ENCODE results near the gene TOMM34. TPM values are rescaled to one million over a fixed set of nuclear protein-coding genes. Genes with fewer than 3 reads are reported as not detected.

TOMM34 gene
- total RNA-seq, 1 donor from 2014 or later: 24.8 TPM

GRCh38 chr20:44932916-44933315 is 27.3 kb downstream of the TOMM34 start:
- DNase-seq (ENCODE audit: low read depth): no peak

GRCh38 chr20:44931911-44932310 is 28.3 kb downstream of the TOMM34 start:
- no peak for DNase-seq (ENCODE audit: low read depth)

GRCh38 chr20:44930517-44931168 is 29.6 kb downstream of the TOMM34 start:
- no peak for DNase-seq (ENCODE audit: low read depth)

- no peak for DNase-seq (ENCODE audit: low read depth)
Measured at GRCh38 chr20:44928595-44928994, 31.6 kb downstream of the TOMM34 start.

GRCh38 chr20:44924541-44924940 is 35.7 kb downstream of the TOMM34 start:
- no peak for DNase-seq (ENCODE audit: low read depth)

DNA sequence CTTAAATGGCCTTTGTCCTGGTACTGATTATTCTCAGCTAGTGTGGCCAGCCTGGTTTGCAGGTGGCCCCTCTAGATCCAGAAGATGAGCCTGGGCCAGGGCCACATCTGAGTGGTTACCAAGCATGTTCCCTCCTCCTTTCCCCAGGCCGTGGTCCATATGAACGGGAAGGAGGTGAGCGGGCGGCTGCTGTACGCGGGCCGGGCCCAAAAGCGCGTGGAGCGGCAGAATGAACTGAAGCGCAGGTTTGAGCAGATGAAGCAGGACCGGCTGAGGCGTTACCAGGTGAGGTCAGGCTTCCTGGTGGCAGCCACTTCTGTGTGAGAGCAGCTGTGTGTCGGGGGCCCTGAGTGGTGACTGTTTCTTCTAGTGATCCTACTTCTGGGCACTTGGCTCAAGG is 38.8 kb downstream of the TOMM34 start:
- no peak for DNase-seq (ENCODE audit: low read depth)

GRCh38 chr20:44918761-44919160 is 41.4 kb downstream of the TOMM34 start:
- no peak for DNase-seq (ENCODE audit: low read depth)

DNA sequence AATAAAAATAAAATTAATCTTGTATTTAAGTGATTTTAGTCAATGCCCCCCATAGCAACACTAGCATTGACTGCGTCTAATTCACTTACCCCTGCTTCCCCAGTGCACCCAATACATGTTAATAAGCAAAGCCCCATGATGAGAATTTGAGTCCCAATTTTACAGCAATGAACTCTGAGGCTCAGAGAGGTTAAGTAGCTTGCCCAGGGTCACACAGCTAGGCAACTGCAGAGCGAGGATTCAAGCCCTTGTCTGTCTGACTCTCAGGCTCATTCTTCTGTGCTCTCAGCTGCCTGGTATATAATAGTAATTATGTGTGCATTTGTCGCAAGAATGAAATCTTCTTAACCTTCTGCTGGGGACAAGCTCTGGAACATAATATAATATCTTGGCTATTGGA is 41.9 kb downstream of the TOMM34 start:
- no peak for DNase-seq (ENCODE audit: low read depth)

DNA sequence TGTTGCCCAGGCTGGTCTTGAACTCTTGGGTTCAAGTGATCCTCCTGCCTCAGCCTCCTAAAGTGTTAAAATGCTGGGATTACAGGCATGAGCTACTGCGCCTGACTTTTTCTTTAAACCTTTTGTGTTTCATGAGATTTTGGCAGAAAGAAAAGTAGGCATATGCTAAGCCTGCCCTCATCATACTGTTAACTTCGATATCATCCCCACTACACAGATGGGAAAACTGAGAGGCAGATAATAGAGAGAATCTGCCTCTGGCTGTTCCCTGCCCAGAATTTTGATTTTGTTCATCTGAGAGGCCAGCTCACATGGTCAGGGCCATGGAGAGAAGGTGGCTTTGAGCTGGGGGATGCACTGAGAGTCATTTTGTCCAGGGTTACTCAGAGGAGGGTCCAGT is 42.8 kb downstream of the TOMM34 start:
- no peak for DNase-seq (ENCODE audit: low read depth)

- DNase-seq (ENCODE audit: low read depth): no peak
Measured at GRCh38 chr20:44916586-44916985, 43.6 kb downstream of the TOMM34 start.

GRCh38 chr20:44914924-44915323 is 45.3 kb downstream of the TOMM34 start:
- no peak for DNase-seq (ENCODE audit: low read depth)

GRCh38 chr20:44912189-44912588 is 48.0 kb downstream of the TOMM34 start:
- no peak for DNase-seq (ENCODE audit: low read depth)

DNA sequence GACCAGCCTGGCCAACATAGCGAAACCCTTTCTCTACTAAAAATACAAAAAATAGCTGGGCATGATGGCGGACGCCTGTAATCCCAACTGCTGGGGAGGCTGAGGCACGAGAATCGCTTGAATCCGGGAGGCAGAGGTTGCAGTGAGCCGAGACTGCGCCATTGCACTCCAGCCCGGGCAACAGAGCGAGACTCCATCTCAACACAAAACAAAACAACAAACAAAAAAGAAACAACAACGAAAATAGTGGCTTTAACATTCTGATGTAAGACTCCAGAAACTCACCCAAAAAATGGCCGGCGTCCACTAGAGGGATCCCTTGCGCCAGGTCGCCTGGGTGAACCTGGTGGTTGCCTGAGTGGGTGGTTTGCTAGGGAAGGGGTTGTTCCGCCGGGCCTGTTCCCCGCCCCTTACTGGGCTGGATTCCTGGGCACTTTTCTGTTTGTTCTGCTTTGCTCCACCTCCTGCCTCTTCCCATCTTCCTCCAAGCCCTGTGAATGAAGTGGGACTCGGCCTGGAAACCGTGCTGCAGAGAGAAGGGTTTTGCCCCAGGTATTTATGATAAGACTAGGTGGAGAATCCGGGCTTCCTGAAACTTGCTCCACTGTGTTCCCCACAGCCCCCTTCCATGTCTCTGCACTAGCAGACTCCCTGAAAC is 48.8 kb downstream of the TOMM34 start:
- DNase-seq (ENCODE audit: low read depth): peak; percentile 75

DNA sequence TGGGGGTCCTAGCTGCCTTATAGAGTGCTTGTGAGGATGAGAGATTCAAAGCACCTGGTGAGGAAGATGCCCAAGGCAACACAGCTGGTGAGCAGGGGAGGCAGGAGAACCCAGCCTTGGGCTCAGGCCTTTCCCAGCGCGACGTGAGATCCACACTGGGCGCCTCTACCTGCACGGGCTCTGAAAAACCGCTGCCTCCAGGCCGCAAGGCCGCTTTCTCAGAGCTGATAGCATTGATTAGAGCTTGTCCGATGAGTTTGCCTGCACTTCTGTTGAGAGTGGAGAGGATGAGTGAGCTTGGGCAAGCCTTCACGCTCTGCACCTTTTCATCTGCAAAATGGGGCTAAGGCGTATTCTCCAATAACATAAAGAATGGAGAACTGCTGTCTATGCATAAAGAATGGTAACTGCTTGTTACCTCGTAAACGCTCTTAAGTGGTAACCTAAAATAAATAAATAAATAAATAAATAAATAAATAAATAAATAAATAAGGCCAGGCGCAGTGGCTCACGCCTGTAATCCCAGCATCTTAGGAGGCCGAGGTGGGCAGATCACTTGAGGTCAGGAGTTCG is 49.4 kb downstream of the TOMM34 start:
- no peak for DNase-seq (ENCODE audit: low read depth)

DNA sequence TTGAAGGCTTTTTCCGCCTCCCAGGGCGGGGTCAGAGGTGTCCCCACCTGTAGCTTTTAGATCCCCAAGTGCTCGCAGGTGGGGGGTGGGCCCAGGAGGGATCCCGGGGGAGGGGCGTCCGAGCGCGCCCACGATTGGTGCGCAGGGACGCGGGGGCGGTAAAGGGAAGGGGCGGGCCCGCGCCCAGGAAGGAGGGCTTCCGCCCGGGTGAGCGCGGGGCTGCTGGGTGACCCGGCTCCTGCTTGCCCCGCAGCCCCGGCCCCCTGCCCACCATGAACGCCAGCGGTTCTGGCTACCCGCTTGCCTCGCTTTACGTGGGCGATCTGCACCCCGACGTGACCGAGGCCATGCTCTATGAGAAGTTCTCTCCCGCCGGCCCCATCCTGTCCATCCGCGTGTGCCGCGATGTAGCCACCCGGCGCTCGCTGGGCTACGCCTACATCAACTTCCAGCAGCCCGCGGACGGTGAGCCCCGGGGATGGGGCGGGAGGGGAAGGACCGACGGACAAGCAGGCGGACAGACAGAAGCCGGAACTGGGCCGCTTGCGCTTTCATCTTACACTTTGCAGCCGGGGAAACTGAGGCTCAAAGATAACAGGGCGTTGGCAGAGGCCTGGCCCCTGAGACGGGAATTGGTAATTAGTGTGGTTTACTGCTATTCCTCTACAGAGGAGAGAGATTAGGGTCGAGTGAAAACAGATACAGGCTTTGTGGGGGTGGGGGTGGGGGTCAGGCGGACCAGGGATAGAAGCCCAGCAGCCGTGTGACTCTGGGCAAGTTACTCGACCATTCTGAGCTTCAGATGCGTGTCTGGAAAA is 50.1 kb downstream of the TOMM34 start, which contains the start of gene PABPC1L:
Gene PABPC1L, plus strand, starts transcription at position 189 of the 818 bp plus-strand sequence. Its CDS starts 84 bp downstream, at position 273.
- DNase-seq (ENCODE audit: low read depth): peak; percentile 28

DNA sequence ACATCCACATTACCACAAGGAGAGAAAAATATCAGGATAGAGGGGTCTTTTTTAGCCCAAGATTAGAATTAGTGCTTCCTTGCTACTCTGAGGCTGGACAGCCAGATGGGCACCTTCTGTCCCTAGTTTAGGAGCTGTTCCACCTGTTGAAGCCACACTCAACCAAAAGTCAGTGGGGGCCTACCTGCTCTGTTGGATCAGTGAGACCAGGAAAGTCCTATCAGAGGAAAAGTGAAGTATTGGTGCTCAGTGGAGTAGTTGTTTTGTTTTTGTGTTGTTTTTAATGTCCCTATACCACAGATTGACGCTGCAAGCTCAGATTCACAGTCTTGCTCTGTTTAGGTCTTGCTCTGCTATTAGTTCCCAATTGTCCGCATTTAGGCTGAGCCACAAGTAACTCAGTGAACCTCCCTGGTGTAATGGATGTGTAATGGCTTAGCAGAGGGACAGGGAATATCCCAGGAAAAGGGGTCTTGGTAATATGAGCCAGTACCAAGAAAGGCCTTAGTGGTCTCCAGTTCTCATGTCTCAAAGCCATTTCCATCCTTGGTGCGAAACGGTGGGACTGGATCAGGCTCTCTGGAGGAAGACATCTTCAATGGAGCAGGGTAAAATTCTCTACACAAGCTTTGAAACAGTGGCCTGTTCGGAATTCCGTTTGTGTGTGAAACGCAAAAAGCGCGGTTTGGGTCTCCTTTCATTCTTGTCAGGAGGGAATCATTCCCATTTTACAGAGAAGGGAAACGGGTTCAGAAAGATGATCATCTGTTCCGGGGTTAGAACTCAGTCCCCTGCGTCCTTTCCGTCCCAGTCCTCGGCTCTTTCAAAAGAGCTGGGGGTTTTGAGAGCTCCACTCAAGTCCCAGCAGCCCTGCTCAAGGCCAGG is 51.0 kb downstream of the TOMM34 start:
- no peak for DNase-seq (ENCODE audit: low read depth)

GRCh38 chr20:44904377-44904776 is 55.8 kb downstream of the TOMM34 start:
- DNase-seq (ENCODE audit: low read depth): no peak

- DNase-seq (ENCODE audit: low read depth): no peak
Measured at GRCh38 chr20:44901974-44902373, 58.2 kb downstream of the TOMM34 start.

DNA sequence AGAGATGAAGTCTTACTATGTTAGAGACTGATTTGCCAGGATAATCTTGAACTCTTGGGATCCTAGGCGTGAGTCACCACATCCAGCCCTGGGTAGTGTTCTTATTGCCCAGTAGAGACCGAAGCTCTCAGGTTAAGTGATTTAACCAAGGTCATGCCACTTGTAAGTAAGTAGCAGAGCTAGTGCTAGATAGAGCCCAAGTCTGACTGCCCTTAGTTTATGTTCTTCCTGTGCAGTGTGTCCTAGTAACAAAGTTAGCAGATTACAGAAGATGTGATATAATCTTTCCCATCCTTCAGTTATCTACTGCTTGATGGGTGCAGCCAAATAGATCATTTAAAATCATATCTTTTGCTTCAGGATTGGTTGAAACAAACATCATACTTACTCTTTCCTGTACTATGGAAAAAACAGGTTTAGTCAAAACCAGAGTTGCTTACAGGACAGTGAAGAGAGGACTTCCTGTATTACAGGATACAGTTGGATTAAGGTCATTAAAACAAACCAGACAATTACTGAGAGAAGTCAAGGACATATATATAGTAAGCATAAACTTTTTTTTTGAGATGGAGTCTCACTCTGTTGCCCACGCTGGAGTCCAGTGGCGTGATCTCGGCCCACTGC is 59.9 kb downstream of the TOMM34 start:
- DNase-seq (ENCODE audit: low read depth): peak; percentile 22

DNA sequence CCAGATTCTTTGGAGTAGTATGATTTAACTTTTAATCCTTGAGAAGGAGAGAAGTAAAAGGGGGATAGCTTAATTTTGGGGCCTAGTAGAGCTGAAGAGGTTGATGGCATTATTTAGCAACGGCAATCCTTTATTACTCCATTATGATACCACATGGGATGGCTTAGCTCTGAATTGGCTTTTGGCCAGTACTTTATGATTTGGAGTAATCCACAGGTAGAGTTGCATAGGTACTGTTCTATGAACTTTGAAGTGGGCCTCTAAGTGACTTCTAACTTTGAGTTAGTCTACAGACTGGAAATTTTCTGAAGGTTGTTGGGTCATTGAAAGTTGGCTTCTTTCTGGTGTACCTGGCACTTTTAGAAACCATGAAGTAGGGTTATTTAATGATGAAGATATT is 63.1 kb downstream of the TOMM34 start:
- no peak for DNase-seq (ENCODE audit: low read depth)

DNA sequence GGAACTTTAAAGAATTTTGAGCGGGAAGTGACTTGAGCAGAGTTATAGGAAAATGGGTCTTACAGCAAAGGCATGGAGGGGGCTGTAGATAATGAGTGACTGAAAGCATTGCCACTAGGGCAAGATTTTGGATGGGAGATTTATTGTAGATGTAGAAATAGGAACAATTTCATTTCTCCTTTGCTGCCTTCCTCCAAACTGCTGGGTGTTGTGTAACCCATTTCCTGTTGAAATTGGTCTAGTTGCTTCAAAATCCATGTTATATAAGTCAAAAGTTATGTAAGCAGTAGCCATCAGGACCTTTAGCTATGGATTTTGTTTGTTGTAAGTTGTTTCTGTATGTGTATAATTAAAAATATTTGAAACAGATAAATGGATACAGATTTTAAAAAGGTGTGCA is 63.6 kb downstream of the TOMM34 start:
- DNase-seq (ENCODE audit: low read depth): no peak
